HG03066 (cell line): ENCODE data around the gene IFT57.
"Not testable (repeated sequence)": the region's sequence is repeated elsewhere in the genome, so short reads cannot be mapped to it uniquely, and the experiment has no call there.

Experiments
- ATAC-seq: cut with Tn5 transposase; IDR thresholded peaks from one replicate; pipeline ENCODE4 v1.9.1; 2021; ENCODE audit warnings: low read depth; ENCODE audit not compliant: unreplicated experiment

The IFT57 gene

DNA sequence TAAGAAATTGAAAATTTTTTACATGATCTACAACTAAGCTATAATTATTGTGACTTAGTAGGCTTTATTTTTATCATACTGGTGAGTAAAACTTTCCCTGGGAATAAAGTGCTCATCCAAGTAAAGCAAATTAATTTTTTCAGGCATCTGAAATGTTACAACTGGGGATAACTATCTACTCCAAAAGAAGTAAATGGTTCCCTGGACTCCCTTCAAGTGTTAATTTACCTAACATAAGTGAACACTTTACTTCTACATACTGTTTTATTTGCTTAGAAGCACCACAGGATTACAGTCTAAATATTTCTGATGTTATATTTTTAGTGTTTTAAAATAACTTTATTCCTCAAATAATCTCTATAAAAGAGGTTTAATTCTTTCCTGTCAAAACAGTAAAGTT is 57.8 kb downstream of the IFT57 start:
- ATAC-seq: no peak

DNA sequence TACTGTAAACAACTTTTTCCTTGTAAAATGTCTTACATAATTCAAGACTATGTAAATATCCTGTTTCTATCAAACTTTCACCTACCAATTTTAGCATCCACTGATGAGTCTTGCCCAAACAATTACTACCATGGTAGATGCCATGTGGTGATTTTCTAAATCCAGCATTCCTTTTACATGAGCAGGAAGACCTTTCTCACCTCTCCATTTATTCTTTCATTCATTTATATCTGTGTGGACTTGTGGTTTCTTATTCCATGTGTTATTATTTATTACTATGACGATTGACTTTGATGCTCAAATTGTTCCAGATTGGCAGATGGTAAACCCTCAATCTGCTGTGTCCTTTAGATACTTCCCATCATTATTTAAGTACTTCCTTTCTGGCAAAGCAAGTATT is 62.4 kb downstream of the IFT57 start:
- no peak for ATAC-seq

DNA sequence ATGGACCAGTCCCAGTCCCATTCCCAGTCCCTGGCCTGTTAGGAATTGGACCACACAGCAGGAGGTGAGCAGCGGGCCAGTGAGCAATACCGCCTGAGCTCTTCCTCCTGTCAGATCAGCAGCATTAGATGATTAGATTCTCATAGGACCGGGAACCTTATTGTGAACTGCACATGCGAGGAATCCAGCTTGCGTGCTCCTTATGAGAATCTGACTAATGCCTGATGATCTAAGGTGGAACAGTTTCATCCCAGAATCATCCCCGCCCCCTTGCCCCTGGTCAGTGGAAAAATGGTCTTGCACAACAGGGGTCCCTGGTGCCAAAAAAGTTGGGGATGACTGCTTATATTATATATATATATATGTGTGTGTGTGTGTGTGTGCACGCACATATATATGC is 63.1 kb downstream of the IFT57 start:
- ATAC-seq: no peak

DNA sequence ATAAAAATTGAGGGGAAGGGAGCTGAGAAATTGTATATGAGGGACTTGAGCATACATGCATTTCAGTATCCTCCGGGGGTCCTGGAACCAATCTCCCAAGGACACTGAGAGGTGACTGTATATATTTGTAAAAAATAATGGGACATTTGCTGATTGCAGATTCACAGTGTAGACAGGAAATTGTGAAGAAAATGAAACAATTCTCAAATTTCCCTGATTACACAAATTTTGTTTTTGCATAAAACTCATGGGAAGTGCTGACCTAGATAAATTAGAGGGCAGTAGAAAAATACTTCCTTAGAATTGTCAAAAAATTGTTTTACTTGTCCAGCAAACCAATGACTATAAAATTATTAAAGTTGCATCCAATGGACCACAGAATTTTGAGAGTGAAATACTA is 64.0 kb downstream of the IFT57 start:
- ATAC-seq: no peak

DNA sequence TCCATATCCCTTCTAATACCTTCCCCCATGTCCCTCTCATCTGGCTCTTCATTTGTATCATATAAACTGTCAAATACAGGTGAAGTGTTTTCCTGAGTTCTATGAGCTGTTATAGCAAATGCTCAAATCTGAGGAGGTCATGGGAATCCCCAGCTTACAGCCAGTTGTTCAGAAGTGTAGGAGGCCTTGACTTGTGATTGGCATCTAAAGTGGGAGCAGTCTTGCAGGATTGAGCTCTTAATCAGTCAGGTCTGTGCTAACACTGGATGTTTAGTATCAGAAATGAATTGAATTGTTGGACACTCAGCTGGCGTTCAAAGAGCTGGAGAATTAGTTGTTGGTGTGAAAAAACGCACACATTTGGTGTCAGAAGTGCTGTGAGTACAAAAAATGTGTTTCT is 65.0 kb downstream of the IFT57 start:
- no peak for ATAC-seq

DNA sequence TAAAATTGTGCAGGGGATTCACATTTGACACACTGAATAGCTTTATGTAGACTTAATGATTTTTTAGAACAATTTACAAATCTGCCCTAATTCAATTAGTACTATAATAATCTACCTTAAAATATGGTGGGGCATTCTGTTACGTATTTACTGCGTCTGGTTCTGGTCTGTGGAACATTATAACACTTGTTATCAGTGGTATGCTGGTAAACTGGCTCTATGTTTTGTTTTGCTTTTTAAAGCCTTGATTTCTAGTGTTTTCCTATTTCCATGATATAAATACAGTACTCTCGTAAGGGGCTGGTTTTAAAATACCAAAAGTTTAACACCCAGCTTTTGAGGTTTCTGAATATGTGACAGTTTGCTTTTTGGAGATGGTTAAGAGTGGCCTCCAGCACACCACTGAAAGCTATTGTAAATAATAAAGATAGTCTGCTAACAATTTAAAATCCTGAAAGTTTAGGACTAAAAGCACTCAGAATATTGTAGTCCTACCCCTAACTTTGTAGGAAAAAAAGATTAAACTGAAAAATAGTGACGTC is 65.8 kb downstream of the IFT57 start:
- ATAC-seq: no peak

DNA sequence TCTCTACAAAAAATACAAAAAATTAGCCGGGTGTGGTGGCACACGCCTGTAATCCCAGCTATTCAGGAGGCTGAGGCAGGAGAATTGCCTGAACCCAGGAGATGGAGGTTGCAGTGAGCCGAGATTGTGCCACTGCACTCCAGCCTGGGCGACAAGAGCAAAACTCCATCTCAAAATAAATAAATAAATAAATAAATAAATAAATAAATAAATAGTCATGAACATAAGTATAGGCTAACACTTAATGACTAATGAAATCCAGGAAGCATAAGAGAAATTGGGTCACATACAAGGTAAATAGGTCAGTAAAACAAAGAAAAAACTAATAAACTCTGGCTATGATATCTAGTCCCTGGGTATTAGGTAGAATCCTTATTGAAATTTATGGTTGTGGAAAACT is 66.6 kb downstream of the IFT57 start:
- not testable (repeated sequence) for ATAC-seq

DNA sequence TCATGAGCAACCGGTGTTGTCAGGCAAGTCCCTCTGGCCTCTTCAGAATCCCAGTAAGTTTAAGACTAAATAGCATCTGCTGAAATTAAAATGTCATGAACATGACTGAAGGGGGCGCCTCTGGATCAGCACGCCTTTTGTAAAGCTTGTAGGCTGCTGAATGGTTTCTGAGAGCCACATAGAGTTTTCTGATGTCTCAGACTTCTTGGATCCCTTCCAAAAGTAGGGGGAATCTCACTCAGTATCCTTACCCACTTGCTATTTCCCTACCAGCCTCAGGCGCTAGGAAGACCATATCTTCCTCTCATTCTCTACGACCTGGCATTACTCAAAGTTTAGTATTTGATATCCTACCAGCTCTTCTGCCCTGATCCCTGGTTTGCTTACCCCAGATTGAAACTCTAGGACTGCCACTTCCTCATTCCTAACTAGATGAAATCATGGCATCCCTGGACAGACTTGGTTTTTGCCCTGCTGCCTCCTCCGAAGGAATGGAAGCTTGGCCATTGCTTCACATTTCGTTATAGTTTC is 68.7 kb downstream of the IFT57 start:
- ATAC-seq: peak; percentile 66

DNA sequence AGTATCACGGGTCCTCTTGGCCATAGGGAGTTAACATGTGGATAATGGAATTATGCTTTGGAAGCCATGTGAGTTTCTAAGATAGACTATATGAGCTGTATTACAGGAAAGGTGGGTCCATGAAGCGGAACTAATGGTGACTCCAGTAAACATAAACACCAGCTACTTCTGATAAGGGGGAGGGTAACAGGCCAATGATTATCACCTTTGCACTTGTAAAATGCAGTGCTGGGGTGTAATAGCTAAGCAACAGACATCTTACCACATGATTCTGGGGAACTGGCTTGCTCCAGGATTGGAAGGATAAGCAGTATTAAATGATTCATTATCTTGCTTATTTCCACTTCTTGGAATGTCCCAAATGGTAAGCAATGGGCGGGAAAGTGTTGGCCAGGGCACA is 70.0 kb downstream of the IFT57 start:
- no peak for ATAC-seq

DNA sequence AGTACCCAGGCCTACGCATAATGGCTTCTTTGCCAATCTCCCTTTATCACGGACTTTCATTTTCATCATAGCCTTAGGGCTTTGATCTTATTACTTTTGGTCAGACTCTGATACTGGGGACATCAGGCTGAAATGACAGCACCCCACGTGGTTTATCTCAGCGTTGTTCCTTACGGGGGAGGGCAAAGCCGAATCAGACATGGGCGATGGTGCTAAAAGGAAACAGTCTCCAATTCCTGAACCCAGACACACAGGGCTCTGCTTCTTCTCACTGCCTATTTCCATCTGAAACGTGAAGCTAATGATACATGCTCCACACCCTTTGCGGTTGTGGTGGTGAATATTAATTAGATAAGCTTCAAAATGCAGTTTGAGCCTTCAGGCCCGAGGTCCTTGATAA is 72.0 kb downstream of the IFT57 start:
- ATAC-seq: no peak

DNA sequence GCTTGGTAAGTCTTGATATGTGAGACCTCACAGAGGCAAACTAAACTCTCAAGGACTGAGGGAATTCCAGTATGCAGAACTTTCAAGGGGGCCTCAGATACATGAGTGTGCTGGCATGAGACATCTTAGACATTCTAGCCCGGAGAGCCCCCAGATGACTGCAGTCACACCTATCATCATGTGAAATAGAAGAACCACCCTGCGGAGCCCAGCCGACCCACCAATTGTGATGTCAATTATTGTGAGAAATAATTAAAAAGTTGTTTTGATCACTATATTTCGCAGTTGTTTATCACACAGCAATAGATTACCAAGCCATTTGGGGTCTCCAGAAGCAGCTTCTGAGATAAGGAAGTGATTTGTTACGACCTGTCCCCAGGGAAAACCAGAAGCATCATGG is 76.1 kb downstream of the IFT57 start:
- ATAC-seq: no peak

DNA sequence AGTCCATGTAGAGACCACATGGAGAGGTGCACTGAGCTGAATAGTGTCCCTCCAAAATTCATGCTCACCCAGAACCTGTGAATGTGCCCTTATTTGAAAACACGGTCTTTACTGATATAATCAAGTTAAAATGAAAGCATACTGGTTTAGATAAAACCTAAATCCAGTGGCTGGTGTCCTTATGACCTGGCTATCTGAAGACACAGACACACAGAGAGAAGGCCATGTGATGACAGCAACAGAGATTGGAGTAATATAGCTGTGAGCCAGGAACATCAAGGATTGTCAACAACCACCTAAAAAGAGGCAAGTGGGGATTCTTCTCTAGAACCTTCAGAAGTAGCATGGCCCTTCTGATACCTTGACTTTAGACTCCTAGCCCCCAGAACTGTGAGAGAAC is 76.6 kb downstream of the IFT57 start:
- ATAC-seq: no peak

DNA sequence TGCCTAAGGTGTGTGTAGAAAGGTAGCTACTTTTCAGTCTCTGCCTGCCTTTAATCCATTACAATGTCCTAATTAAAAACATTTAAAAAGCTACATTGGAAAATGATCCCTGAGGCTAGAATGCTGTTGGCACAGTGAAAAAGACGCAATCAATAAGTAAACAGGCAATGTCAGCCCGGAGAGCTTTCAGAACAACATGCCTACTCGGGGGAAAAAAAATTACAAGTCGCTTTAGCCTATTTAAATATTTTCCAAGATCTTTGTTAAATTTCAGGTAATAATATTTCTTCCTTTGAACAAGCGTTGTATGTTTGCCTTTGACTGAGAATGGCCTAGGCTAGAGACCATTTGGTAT is 84.8 kb downstream of the IFT57 start:
- ATAC-seq: no peak

DNA sequence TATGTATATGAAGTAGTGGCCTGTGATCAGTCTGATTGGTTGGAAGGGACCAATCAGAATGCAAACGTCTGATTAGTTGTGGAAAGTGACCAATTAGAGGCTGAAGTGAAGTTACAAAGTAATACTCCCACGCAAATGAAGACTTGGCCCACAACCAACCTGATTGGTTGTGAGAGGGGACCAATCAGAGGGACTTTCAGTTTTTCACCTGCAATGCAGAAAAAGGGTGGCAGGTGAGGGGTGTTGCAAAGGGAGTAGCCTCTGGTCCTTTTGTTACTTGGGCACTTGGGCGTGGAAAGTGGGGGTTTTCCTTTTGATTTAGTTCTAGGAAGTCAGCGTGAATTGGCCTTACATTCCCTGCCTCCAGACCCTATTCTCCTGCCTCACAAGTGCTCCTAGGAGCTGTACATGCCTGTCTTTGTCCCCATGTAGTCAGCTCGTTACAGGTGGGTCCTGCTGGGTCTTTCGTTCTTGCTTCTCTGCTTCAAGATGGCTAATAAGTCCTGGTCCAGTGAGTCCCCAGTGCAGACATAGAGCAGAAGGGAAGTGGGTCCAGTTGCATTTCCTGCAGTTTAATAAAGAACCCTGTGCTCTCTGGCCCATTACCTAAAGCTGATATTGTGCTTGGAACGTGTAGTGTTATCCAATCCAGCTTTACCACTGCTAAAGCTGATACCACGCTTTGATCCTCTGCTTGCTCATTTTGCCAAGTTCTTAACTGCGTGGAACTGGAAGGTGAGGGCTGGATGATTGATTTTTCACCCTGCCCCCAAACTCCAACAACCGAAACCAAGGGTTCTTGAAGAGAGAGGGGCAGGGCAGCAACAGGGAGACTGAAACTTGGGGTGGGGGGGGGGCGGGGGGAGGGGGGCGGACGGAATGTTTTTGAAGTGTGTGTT is 85.4 kb downstream of the IFT57 start:
- ATAC-seq: no peak

DNA sequence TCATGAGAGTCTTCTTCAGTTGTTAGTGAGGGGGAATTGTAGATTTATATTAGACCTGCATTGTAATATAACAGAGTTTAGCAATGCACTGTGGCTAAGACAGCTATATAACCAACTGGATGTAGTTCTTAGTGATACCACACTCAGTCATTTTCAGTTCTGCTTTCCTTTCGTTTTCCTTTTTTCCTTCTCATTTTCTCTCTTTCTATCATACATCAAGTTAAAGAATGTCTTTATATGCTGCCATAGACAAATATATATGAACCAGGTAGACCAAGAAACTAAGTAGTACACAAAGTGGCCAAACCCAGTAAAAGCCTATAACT is 87.7 kb downstream of the IFT57 start:
- ATAC-seq: peak; percentile 45

DNA sequence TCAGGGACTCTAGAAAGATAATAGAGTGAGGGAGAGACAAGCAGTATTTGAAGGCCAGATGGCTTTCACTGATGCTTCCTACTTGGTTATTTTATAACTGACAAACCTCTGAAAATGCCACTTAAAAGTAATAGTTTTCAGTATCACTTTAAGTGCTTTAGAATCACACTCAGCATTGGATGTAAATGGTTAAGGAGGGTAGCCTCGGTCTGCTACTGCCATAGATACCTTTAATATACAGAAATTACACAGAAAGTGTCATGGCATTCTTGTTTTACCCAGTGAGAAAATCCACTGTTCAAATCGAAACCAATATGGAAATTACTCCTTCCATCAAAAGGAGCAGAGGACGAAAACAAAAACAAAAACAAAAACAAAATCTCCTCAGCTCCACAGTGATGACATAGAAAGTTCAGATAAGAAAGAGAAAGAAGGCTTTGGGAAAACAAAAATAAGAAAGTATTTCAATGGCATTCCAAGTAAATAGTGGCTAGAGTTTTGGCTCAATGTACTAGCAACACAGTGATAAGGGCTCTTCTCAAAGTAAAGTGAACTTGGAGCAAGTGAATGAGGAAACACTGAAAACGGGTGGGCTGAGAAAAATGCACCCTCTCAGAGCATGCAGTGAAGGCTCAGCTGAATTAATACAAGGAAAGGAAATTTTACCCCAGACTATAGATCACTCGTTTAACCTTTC is 88.2 kb downstream of the IFT57 start:
- ATAC-seq: peak; percentile 29

DNA sequence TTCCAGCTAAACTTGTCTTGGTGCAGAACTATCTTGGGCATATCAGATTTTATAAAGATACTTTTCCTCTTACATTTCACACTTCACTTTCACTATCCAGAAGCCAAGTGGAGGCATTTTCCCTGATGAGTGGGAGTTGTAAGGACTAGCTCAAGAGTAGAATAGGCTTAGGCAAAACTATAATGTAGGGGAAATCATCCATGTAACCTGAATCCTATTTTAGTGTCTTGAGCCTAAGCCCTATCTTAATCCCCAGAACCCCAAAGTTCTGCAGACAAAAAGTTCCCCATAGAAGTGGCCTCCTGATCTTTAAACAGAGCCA is 89.2 kb downstream of the IFT57 start:
- no peak for ATAC-seq

DNA sequence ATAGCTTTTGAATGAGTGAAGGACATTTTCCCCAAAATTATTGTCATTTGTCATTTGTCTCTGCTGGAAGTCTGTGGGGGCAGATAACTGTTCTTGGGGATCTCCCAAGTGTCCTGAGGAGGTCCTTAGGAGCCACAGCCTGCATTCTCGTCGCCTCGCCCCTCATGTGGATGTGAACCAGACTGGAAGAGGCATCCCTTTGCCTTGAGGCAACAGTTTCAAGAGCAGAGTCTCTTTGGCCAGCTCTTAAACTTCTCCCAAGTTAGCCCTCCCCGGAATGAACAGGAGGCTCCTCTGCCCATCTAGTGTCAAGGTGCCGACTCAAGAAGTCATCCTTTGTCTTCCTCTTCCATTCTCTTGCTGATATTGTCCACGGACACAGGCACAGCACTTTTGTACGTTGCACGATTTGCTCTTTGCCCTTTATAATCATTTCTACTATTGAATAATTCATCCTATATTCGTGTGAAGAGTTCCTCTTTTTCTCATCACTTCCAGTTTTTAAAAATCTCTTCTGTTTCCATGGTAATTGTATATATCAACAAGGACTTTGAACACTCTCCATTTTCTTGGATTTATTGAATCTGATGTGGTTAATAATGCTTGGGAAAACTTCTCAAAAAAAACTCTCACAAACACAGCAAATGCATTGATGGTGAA is 90.6 kb downstream of the IFT57 start:
- ATAC-seq: no peak

DNA sequence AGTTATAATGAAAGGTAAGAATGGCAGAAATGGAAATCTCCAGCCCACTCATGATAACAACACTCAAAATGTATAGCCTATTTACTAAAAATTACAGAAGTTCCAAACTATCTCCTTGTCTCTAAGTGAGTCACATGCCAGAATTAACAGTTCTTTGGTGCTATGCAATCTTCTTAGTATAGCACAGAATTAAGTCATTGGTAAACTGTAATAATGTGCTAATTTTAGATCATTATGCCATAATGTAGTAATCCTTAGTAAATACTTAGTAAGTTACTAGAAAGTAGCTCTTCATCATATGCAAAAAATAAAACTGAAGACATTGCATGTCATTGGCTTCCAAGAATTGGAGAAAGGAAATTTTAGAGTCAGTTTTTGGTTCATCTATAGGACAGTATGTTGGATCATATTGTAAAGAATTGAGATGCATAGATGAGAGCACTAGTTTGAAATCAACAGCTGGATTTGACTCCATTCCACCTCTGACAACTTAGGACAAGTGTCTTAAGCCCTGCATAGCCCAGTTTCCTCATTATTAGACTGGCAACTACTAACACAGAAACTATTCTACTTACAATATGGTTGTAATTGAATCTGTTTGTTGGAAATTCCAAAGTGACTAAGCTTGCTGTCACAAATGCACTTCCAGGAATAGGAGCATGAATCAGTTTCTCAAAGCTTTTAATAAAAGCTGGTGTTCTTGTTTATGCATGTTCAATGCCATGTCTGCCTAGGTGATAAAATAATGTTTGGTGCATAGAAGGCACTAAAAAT is 91.3 kb downstream of the IFT57 start:
- no peak for ATAC-seq

DNA sequence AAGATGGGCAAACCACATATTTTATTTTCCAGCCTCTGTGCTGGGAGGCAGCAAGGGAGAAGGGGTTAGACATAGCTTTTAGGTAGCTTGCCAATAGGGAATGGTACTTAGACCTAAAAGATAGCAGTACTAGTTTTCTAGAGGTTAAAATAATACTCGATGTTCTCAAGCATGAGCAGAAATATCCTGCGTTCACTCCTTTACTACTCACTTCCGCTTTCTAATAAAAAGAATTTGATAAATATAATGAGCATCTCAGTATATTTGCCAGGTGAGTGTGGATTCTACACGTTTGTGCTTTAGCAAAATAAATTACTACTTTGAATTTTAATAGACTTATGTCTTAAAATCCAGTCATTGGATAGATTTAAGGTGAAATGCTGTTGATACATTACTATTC is 92.0 kb downstream of the IFT57 start:
- ATAC-seq: no peak
